ENCODE data around the gene NPPA. TPM values are rescaled to one million over a fixed set of nuclear protein-coding genes. Genes with fewer than 3 reads are reported as not detected.

Gene NPPA
- total and polyA plus RNA-seq, 9 of the 15 experiments (the other 6 are each of a cell fraction or from before 2014, with no cell fraction given) = not detected

- TF ChIP-seq ID3 (CRISPR knock-in tag; IDR thresholded peaks at IDR 0.05) = peak; percentile 9; the same call in 1 of the 2 replicates
- peak; percentile 94 for TF ChIP-seq ID3 (tag; IDR thresholded peaks at IDR 0.05)
- no peak for TF ChIP-seq CHD1 (IDR thresholded peaks at IDR 0.05; ENCODE audit: low read length)
- peak; percentile 33; the same call in 1 of the 2 replicates for TF ChIP-seq BACH1 (tag; IDR thresholded peaks at IDR 0.05)
- no peak for TF ChIP-seq CREBBP (IDR thresholded peaks at IDR 0.05; ENCODE audit: low read depth, low read length)
- peak; percentile 80 for TF ChIP-seq ATF7 (IDR thresholded peaks at IDR 0.05)
- TF ChIP-seq ZNF589 (CRISPR knock-in tag; IDR thresholded peaks at IDR 0.05; ENCODE audit: low read depth) = peak; percentile 79
- no peak for TF ChIP-seq TFAM (CRISPR knock-in tag; conservative IDR thresholded peaks at IDR 0.05)
- TF ChIP-seq GABPB2 (CRISPR knock-in tag; conservative IDR thresholded peaks at IDR 0.05) = no peak
- TF ChIP-seq ZBTB17 (CRISPR knock-in tag; IDR thresholded peaks at IDR 0.05) = peak; percentile 71
- TF ChIP-seq ZNF212 (CRISPR knock-in tag; IDR thresholded peaks at IDR 0.05) = no peak
- peak; percentile 76 for TF ChIP-seq PML (IDR thresholded peaks at IDR 0.05; ENCODE audit: low read length)
- TF ChIP-seq JUNB (CRISPR knock-in tag; conservative IDR thresholded peaks at IDR 0.05) = no peak
- no peak for TF ChIP-seq POU5F1 (IDR thresholded peaks at IDR 0.05; ENCODE audit: borderline replicate concordance, low read depth, low read length, partially characterized antibody)
- TF ChIP-seq EWSR1 (IDR thresholded peaks at IDR 0.05; ENCODE audit: borderline replicate concordance, low read depth, partially characterized antibody) = no peak
- TF ChIP-seq ZNF174 (CRISPR knock-in tag; IDR thresholded peaks at IDR 0.05) = no peak
- TF ChIP-seq ZNF583 (CRISPR knock-in tag; IDR thresholded peaks at IDR 0.05) = peak; percentile 72
- peak; percentile 97 for TF ChIP-seq ETV1 (tag; conservative IDR thresholded peaks at IDR 0.05; ENCODE audit: low read depth)
- peak; percentile 62 for TF ChIP-seq ZNF311 (CRISPR knock-in tag; IDR thresholded peaks at IDR 0.05)
- TF ChIP-seq NRF1 (conservative IDR thresholded peaks at IDR 0.05 in 1 of 2, IDR thresholded peaks at IDR 0.05 in 1 of 2) = peak in 1 of 2 experiments; percentile 32; a peak in 2 of 4 replicates
- TF ChIP-seq HMG20B (CRISPR knock-in tag; IDR thresholded peaks at IDR 0.05) = peak; percentile 76; the same call in 1 of the 2 replicates
- peak; percentile 51; the same call in 1 of the 2 replicates for TF ChIP-seq SMARCA5 (IDR thresholded peaks at IDR 0.05)
- TF ChIP-seq U2AF2 (optimal IDR thresholded peaks at IDR 0.05; ENCODE audit: low read depth, low read length) = no peak
- TF ChIP-seq HCFC1 (IDR thresholded peaks at IDR 0.05; ENCODE audit: low read depth, low read length) = peak; percentile 33; the same call in 1 of the 2 replicates
- TF ChIP-seq GATA2 (CRISPR knock-in tag; IDR thresholded peaks at IDR 0.05) = peak; percentile 58; the same call in 1 of the 2 replicates
- peak; percentile 79 for TF ChIP-seq NBN (IDR thresholded peaks at IDR 0.05; ENCODE audit: low read depth)
- peak; percentile 88 for TF ChIP-seq WHSC1 (IDR thresholded peaks at IDR 0.05; ENCODE audit: low read length)
- no peak for TF ChIP-seq CGGBP1 (CRISPR knock-in tag; IDR thresholded peaks at IDR 0.05)
- no peak for TF ChIP-seq ZZZ3 (IDR thresholded peaks at IDR 0.05)
- no peak for TF ChIP-seq ZBTB26 (CRISPR knock-in tag; IDR thresholded peaks at IDR 0.05)
- peak; percentile 77 for TF ChIP-seq PTTG1 (tag; IDR thresholded peaks at IDR 0.05; ENCODE audit: low read depth)
- TF ChIP-seq BRD4 (IDR thresholded peaks at IDR 0.05) = 0 out of 2 replicates have a peak, but pooled peaks have one; percentile 85
Measured at GRCh38 chr1:11797525-11798216, 49.9 kb downstream of the NPPA start (continued).

All from K562 (cell line).